Neural progenitor cell (in vitro differentiated cells): ENCODE measurements around the gene ALKBH1. TPM values are rescaled to one million over a fixed set of nuclear protein-coding genes. Genes with fewer than 3 reads are reported as not detected.

ENCODE experiments used
- DNase-seq: peaks from one replicate; pipeline ENCODE4 v3.0.0-alpha.2; 2016; ENCODE audit warnings: low spot score
- H2AFZ ChIP-seq: fragments of 200-600 bp; sonication (generic); replicated peaks from 2 replicates; pipeline ENCODE4 v1.6.1; 2016; ENCODE audit warnings: antibody characterized with exemption
- H3F3A ChIP-seq: fragments of 200-600 bp; sonication (generic); 2 replicates; pipeline ENCODE4 v1.6.1; 2016; ENCODE audit warnings: antibody characterized with exemption, low read depth
- H3K27ac ChIP-seq: fragments of 200-600 bp; sonication (generic); 2 replicates; pipeline ENCODE4 v1.5.1; 2016; ENCODE audit warnings: mild to moderate bottlenecking
- H3K27me3 ChIP-seq: fragments of 200-600 bp; sonication (generic); 2 replicates; pipeline ENCODE4 v1.6.1; 2016; ENCODE audit warnings: mild to moderate bottlenecking, moderate library complexity
- H3K36me3 ChIP-seq: fragments of 200-600 bp; sonication (generic); 2 replicates; pipeline ENCODE4 v1.5.1; 2016
- H3K4me1 ChIP-seq: fragments of 200-600 bp; sonication (generic); 2 replicates; pipeline ENCODE4 v1.6.1; 2016; ENCODE audit warnings: mixed run types
- H3K4me2 ChIP-seq: fragments of 200-600 bp; sonication (generic); 2 replicates; pipeline ENCODE4 v1.6.1; 2016
- H3K4me3 ChIP-seq: fragments of 200-600 bp; sonication (generic); 2 replicates; pipeline ENCODE4 v1.5.1; 2016
- H3K79me2 ChIP-seq: fragments of 200-600 bp; sonication (generic); 2 replicates; pipeline ENCODE4 v1.6.1; 2016; ENCODE audit warnings: low read depth
- H3K9ac ChIP-seq: fragments of 200-600 bp; sonication (generic); 2 replicates; pipeline ENCODE4 v1.6.1; 2016
- H3K9me3 ChIP-seq: fragments of 200-600 bp; sonication (generic); 2 replicates; pipeline ENCODE4 v1.5.1; 2016; ENCODE audit warnings: low read depth
- H4K20me1 ChIP-seq: fragments of 200-600 bp; sonication (generic); 2 replicates; pipeline ENCODE4 v1.6.1; 2016; ENCODE audit warnings: low read depth
- H3K27ac Mint-ChIP-seq: 3 replicates; pipeline ENCODE4 v1.8.0; 2021; ENCODE audit warnings: mixed read lengths
- H3K27me3 Mint-ChIP-seq: 2 replicates; pipeline ENCODE4 v1.8.0; 2022; ENCODE audit warnings: low read depth, mild to moderate bottlenecking, inconsistent platforms, moderate library complexity, mixed read lengths; ENCODE audit not compliant: insufficient read depth
- H3K36me3 Mint-ChIP-seq: 3 replicates; pipeline ENCODE4 v1.8.0; 2021; ENCODE audit warnings: mixed read lengths
- H3K4me1 Mint-ChIP-seq: 3 replicates; pipeline ENCODE4 v1.8.0; 2021; ENCODE audit warnings: mixed read lengths
- H3K4me3 Mint-ChIP-seq: 3 replicates; pipeline ENCODE4 v1.8.0; 2021; ENCODE audit warnings: mild to moderate bottlenecking, moderate library complexity, mixed read lengths
- H3K9me3 Mint-ChIP-seq: 3 replicates; pipeline ENCODE4 v1.8.0; 2020; ENCODE audit warnings: mixed read lengths
- EZH2 ChIP-seq: fragments of 200-600 bp; sonication (generic); IDR thresholded peaks from 2 replicates; pipeline ENCODE4 v1.6.1; 2017; ENCODE audit warnings: antibody characterized with exemption, mild to moderate bottlenecking, moderate library complexity
- EZH2phosphoT487 ChIP-seq: fragments of 200-600 bp; sonication (generic); IDR thresholded peaks from 2 replicates; pipeline ENCODE4 v1.6.1; 2017; ENCODE audit warnings: antibody characterized with exemption
- total RNA-seq: library from RNA; depleted of rRNA; stranded (reverse); fragments of >200 nt; gene quantifications from 2 replicates; pipeline ENCODE4 v1.2.3, GENCODE V29; 2015; ENCODE audit warnings: low replicate concordance
- TF ChIP-seq, protein P1 (sequence below): fragments of 200-600 bp; sonication (generic); IDR thresholded peaks from 2 replicates; pipeline ENCODE4 v1.5.1; 2017; ENCODE audit warnings: antibody characterized with exemption, mild to moderate bottlenecking

Gene ALKBH1
- total RNA-seq, 1 donor from 2014 or later, result 19.2 TPM

DNA sequence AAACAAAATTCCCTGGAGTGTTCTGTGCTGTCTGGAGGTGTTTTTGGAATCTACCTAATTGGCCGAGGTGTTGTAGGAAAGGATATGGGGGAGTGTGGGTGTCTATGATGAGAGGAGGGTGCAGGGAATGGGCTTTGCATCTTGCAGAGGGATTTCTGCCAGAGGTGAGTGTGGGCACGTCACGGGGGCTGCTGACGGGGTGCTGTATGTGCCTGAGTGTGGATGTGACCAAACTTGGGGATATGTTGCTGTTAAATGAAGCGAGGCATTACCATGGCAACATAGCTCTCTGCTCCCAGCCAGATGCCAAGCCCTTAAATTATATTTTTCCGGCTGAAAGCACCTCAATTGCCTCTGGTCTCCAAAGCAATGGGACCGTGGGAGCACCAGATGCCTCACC, 47.1 kb downstream of the ALKBH1 start:
- Mint-ChIP-seq H3K27me3 (peaks cover 5% of the 10 kb centered on the region), H3K36me3 (no peaks in the 10 kb centered on the region), H3K27ac (peak overlapping the region; percentile 100), H3K9me3 (peaks cover 2% of the 10 kb centered on the region), H3K4me3 (peak overlapping the region; percentile 72), H3K4me1 (peaks cover 40% of the 10 kb centered on the region)
- TF ChIP-seq EZH2 (no peak), EZH2phosphoT487 (no peak)
- TF ChIP-seq, protein P1, sequence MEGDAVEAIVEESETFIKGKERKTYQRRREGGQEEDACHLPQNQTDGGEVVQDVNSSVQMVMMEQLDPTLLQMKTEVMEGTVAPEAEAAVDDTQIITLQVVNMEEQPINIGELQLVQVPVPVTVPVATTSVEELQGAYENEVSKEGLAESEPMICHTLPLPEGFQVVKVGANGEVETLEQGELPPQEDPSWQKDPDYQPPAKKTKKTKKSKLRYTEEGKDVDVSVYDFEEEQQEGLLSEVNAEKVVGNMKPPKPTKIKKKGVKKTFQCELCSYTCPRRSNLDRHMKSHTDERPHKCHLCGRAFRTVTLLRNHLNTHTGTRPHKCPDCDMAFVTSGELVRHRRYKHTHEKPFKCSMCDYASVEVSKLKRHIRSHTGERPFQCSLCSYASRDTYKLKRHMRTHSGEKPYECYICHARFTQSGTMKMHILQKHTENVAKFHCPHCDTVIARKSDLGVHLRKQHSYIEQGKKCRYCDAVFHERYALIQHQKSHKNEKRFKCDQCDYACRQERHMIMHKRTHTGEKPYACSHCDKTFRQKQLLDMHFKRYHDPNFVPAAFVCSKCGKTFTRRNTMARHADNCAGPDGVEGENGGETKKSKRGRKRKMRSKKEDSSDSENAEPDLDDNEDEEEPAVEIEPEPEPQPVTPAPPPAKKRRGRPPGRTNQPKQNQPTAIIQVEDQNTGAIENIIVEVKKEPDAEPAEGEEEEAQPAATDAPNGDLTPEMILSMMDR, result no peak
- Histone ChIP-seq H3K36me3 (no peaks in the 10 kb centered on the region), H3K4me2 (peak overlapping the region; percentile 67), H3K27me3 (no peaks in the 10 kb centered on the region), H3K79me2 (no peaks in the 10 kb centered on the region), H3K27ac (no peak overlapping the region), H3K9ac (no peak overlapping the region), H2AFZ (no peak overlapping the region), H3F3A (peaks cover 18% of the 10 kb centered on the region), H3K9me3 (no peaks in the 10 kb centered on the region), H3K4me1 (peaks cover 16% of the 10 kb centered on the region), H4K20me1 (peaks cover 7% of the 10 kb centered on the region), H3K4me3 (no peak overlapping the region)
- peak; percentile 20 for DNase-seq

DNA sequence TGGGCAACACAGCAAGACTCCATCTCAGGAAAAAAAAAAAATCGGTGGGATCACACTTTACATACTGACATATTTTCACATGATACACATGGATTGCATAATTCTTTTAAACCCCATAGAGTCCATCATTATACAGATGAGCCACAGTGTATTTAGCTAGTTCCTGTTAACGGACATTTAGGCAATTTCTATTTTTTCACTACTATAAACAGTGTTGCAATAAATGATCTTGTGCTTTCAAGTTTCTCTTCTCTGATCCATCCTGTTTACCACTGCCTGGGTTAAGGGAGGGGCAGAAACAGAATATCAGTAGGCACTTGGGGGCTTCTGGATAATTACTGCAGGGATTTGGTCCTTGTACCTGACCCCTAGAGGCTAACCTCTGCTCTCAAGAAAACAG, 48.0 kb downstream of the ALKBH1 start:
- no peaks in the 10 kb centered on the region for H3K79me2 ChIP-seq
- no peak overlapping the region for H2AFZ ChIP-seq
- peaks cover 5% of the 10 kb centered on the region for H3K27me3 Mint-ChIP-seq
- no peaks in the 10 kb centered on the region for H3K9me3 ChIP-seq
- H3K4me2 ChIP-seq, result no peak overlapping the region
- no peak overlapping the region for H3K4me3 ChIP-seq
- peak overlapping the region; percentile 14 for H3K4me3 Mint-ChIP-seq
- peak overlapping the region; percentile 88 for H3K27ac Mint-ChIP-seq
- DNase-seq, result no peak
- H3K9ac ChIP-seq, result no peak overlapping the region
- peaks cover 46% of the 10 kb centered on the region for H3K4me1 Mint-ChIP-seq
- H3K36me3 ChIP-seq, result no peaks in the 10 kb centered on the region
- TF ChIP-seq, protein P1, result no peak
- TF ChIP-seq EZH2phosphoT487 (no peak), EZH2 (no peak)
- H3K9me3 Mint-ChIP-seq, result peaks cover 2% of the 10 kb centered on the region
- no peaks in the 10 kb centered on the region for H3K27me3 ChIP-seq
- no peaks in the 10 kb centered on the region for H3K36me3 Mint-ChIP-seq
- peaks cover 19% of the 10 kb centered on the region for H3F3A ChIP-seq
- H4K20me1 ChIP-seq, result peaks cover 7% of the 10 kb centered on the region
- H3K4me1 ChIP-seq, result peaks cover 16% of the 10 kb centered on the region
- no peak overlapping the region for H3K27ac ChIP-seq

DNA sequence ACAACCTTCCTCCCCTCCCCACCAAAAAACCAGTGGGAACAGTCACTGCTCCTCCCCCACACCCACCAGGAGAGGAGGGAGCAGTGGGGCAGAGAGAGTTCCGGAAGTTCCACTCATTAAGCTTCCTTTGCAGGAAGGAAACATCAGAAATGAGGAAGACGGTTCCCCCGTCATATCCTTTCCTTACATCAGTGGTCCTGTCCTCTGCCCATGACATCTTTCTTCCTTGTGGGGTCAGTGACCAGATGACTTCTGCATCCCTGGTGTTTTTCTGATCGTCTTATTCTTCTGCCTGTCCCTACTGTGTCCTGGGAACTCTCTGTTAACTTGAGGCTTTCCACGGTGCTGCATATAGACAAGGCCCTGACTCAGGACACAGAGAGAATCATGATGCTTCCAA, 50.5 kb downstream of the ALKBH1 start:
- DNase-seq, result no peak
- no peaks in the 10 kb centered on the region for H3K27me3 ChIP-seq
- no peaks in the 10 kb centered on the region for H3K79me2 ChIP-seq
- H3K4me3 Mint-ChIP-seq, result no peak overlapping the region
- H3K27me3 Mint-ChIP-seq, result peaks cover 5% of the 10 kb centered on the region
- TF ChIP-seq, protein P1, result no peak
- TF ChIP-seq EZH2phosphoT487 (no peak), EZH2 (no peak)
- H3K27ac ChIP-seq, result no peak overlapping the region
- H3K36me3 ChIP-seq, result no peaks in the 10 kb centered on the region
- H3K4me1 ChIP-seq, result peaks cover 26% of the 10 kb centered on the region
- H3K9me3 Mint-ChIP-seq, result peaks cover 2% of the 10 kb centered on the region
- H3K36me3 Mint-ChIP-seq, result no peaks in the 10 kb centered on the region
- H3K4me1 Mint-ChIP-seq, result peaks cover 48% of the 10 kb centered on the region
- H2AFZ ChIP-seq, result no peak overlapping the region
- no peaks in the 10 kb centered on the region for H3K9me3 ChIP-seq
- peaks cover 2% of the 10 kb centered on the region for H4K20me1 ChIP-seq
- H3K9ac ChIP-seq, result no peak overlapping the region
- H3K4me2 ChIP-seq, result no peak overlapping the region
- no peak overlapping the region for H3K4me3 ChIP-seq
- H3F3A ChIP-seq, result peaks cover 22% of the 10 kb centered on the region
- H3K27ac Mint-ChIP-seq, result no peak overlapping the region
